HepG2 (cell line): ENCODE measurements around the gene EMC1. TPM values are rescaled to one million over a fixed set of nuclear protein-coding genes. Genes with fewer than 3 reads are reported as not detected.

Experiments used
- ATAC-seq: fragments of 200-7000 bp; cut with Tn5 transposase; 3 replicates; pipeline ENCODE4 v1.9.1; 2020; ENCODE audit warnings: mild to moderate bottlenecking, moderate library complexity
- BruUV-seq: library from RNA; stranded (reverse); fragments of 400-500 nt; replicated peaks from 2 replicates; lab custom pipeline; 2021; lab: Mats Ljungman, UMichigan
- CTCF ChIA-PET: fragments of 300-600 bp; formaldehyde crosslinking; extraction: SDS; loops from one replicate; lab custom pipeline; 2021; ENCODE audit warnings: low total read pairs, inconsistent platforms, low intra/inter-chr PET ratio; lab: Yijun Ruan, JAX
- POLR2A ChIA-PET: fragments of 350-600 bp; sonication (Branson Sonifier 250); formaldehyde crosslinking; loops from one replicate; lab custom pipeline; 2020; ENCODE audit warnings: antibody characterized with exemption, inconsistent platforms; lab: Yijun Ruan, JAX
- DNase-seq: peaks from one replicate; pipeline ENCODE4 v3.0.0-alpha.2; 2015; ENCODE audit warnings: low spot score
- FAIRE-seq: peaks from 3 replicates; lab custom pipeline; 2011; peaks lifted over from hg19 to GRCh38; lab: Jason Lieb, UNC
- H2AFZ ChIP-seq: one replicate; pipeline ENCODE4 v1.6.1; 2011; ENCODE audit warnings: low read length, inconsistent platforms
- H3K27ac ChIP-seq: fragments of 300-600 bp; 3 replicates; pipeline ENCODE4 v1.8.0; 2011; ENCODE audit warnings: mixed run types, mild to moderate bottlenecking, mixed read lengths, low read length, inconsistent platforms; ENCODE audit not compliant: insufficient read depth; ENCODE audit errors: extremely low read length
- H3K27me3 ChIP-seq, 2 experiments: fragments of 200-600 bp in 1 of 2; 2 replicates in 1 of 2; 3 replicates in 1 of 2; pipeline versions ENCODE4 v1.6.0 to v1.8.0; 2011; ENCODE audit warnings: low read length in 2 of 2, mild to moderate bottlenecking in 2 of 2, moderate library complexity in 2 of 2, inconsistent platforms in 1 of 2; ENCODE audit not compliant: insufficient read depth in 2 of 2, control insufficient read depth in 1 of 2
- H3K36me3 ChIP-seq, 2 experiments: fragments of 200-600 bp in 1 of 2; replicated peaks in 1 of 2; 2 replicates in 1 of 2; 3 replicates in 1 of 2; pipeline versions ENCODE4 v1.5.1 to v1.8.0; 2011; ENCODE audit warnings: low read length in 2 of 2, inconsistent platforms in 1 of 2; ENCODE audit not compliant: insufficient read depth in 2 of 2, control insufficient read depth in 1 of 2
- H3K4me1 ChIP-seq: 2 replicates; pipeline ENCODE4 v1.5.1; 2012; ENCODE audit warnings: low read length, inconsistent platforms; ENCODE audit not compliant: insufficient read depth
- H3K4me2 ChIP-seq: 2 replicates; pipeline ENCODE4 v1.6.0; 2011; ENCODE audit warnings: low read depth, low read length, inconsistent platforms
- H3K4me3 ChIP-seq, 3 experiments: fragments of 200-600 bp in 1 of 3; sonication (generic), shearing (Covaris generic) in 1 of 3; replicated peaks in 1 of 3; 2 replicates each; pipeline ENCODE4 v1.5.1; 2011 to 2016; ENCODE audit warnings: low read length in 3 of 3, inconsistent platforms in 2 of 3, low read depth in 2 of 3, mild to moderate bottlenecking in 2 of 3, control low read depth in 1 of 3, mixed read lengths in 1 of 3; ENCODE audit not compliant: insufficient read depth in 1 of 3
- H3K79me2 ChIP-seq: one replicate; pipeline ENCODE4 v1.6.1; 2011; ENCODE audit warnings: low read length, inconsistent platforms; ENCODE audit not compliant: insufficient read depth
- H3K9ac ChIP-seq: 2 replicates; pipeline ENCODE4 v1.6.0; 2011; ENCODE audit warnings: mild to moderate bottlenecking, low read depth, low read length, inconsistent platforms; ENCODE audit not compliant: insufficient read depth
- H3K9me3 ChIP-seq: 2 replicates; pipeline ENCODE4 v1.5.1; 2012; ENCODE audit warnings: mild to moderate bottlenecking, low read length
- H4K20me1 ChIP-seq: 2 replicates; pipeline ENCODE4 v1.6.0; 2011; ENCODE audit warnings: inconsistent platforms, mild to moderate bottlenecking, low read length, moderate library complexity; ENCODE audit not compliant: insufficient read depth
- ATF7 ChIP-seq, 2 experiments: fragments of 450-650 bp in 1 of 2; sonication (generic) in 1 of 2; formaldehyde crosslinking in 1 of 2; IDR thresholded peaks; 2 replicates each; pipeline versions ENCODE4 v1.4.0 to v1.6.1; 2016 to 2020; ENCODE audit warnings: antibody characterized with exemption in 1 of 2, mild to moderate bottlenecking in 1 of 2, missing genetic modification reagents in 1 of 2
- BCLAF1 ChIP-seq: fragments of 450-650 bp; IDR thresholded peaks from 2 replicates; pipeline ENCODE4 v1.6.1; 2017; ENCODE audit warnings: mild to moderate bottlenecking
- CREB1 ChIP-seq, 2 experiments: fragments of 450-650 bp in 1 of 2; IDR thresholded peaks; 2 replicates each; pipeline ENCODE4 v1.6.1; 2016 to 2017; ENCODE audit warnings: control low read depth in 1 of 2, mild to moderate bottlenecking in 1 of 2, missing compliant biosample characterization in 1 of 2, missing genetic modification characterization in 1 of 2
- MAFK ChIP-seq, 2 experiments: IDR thresholded peaks in 1 of 2; conservative IDR thresholded peaks in 1 of 2; 2 replicates each; pipeline ENCODE4 v1.6.1; 2011; ENCODE audit warnings: improper control_type of control experiment in 2 of 2, low read length in 2 of 2
- MBD4 ChIP-seq: IDR thresholded peaks from 2 replicates; pipeline ENCODE4 v1.6.1; 2012; ENCODE audit warnings: low read length, inconsistent platforms, borderline replicate concordance
- MED13 ChIP-seq: sonication (generic); formaldehyde crosslinking; IDR thresholded peaks from 2 replicates; pipeline ENCODE4 v1.5.0; 2020; ENCODE audit warnings: missing genetic modification reagents
- POGZ ChIP-seq: sonication (generic); formaldehyde crosslinking; IDR thresholded peaks from 2 replicates; pipeline ENCODE4 v1.4.0; 2020; ENCODE audit warnings: mild to moderate bottlenecking, missing genetic modification reagents
- SAP130 ChIP-seq: IDR thresholded peaks from 2 replicates; pipeline ENCODE4 v1.6.1; 2016; ENCODE audit warnings: low read depth
- SCMH1 ChIP-seq: sonication (generic); formaldehyde crosslinking; IDR thresholded peaks from 2 replicates; pipeline ENCODE4 v1.9.0; 2021; ENCODE audit warnings: missing genetic modification reagents, mild to moderate bottlenecking, borderline replicate concordance
- ZBTB3 ChIP-seq: sonication (generic); formaldehyde crosslinking; IDR thresholded peaks from 2 replicates; pipeline ENCODE4 v1.4.0; 2020; ENCODE audit warnings: low read depth, mild to moderate bottlenecking, moderate library complexity, missing genetic modification reagents, borderline replicate concordance
- ZC3H4 ChIP-seq: sonication (generic); formaldehyde crosslinking; IDR thresholded peaks from 2 replicates; pipeline ENCODE4 v1.4.0; 2020; ENCODE audit warnings: missing genetic modification reagents, borderline replicate concordance
- ZNF329 ChIP-seq: sonication (generic); formaldehyde crosslinking; IDR thresholded peaks from 2 replicates; pipeline ENCODE4 v1.9.0; 2021; ENCODE audit warnings: low read depth, mild to moderate bottlenecking, missing genetic modification reagents
- ZNF496 ChIP-seq: sonication (generic); formaldehyde crosslinking; IDR thresholded peaks from 2 replicates; pipeline ENCODE4 v1.8.1; 2023; ENCODE audit warnings: mild to moderate bottlenecking, moderate library complexity, missing genetic modification reagents; ENCODE audit not compliant: insufficient replicate concordance
- WGBS: methylation state at CpG from one replicate; pipeline ENCODE4 v1.1.6; 2017; ENCODE audit warnings: low lambda C conversion rate; 5-methylcytosine and 5-hydroxymethylcytosine counted together
- in situ Hi-C: cut with HindIII; loops from 2 replicates; pipeline ENCODE4 v1.10.0; 2017; ENCODE audit warnings: low pct_unique_long_range_greater_than_20kb; ENCODE audit not compliant: extremely low pct_ligation_motif_present
- intact Hi-C: fragments of 100-400 bp; cut with micrococcal nuclease; formaldehyde crosslinking; loops from one replicate; pipeline ENCODE4 v1.10.0; 2022; ENCODE audit not compliant: unreplicated experiment
- polyA plus RNA-seq, 8 experiments: library from polyadenylated mRNA; depleted of rRNA in 3 of 8; stranded (reverse) in 7 of 8; unstranded in 1 of 8; fragments of >200 nt; fragmentation: Illumina TruSeq in 4 of 8; extraction: Trizol in 4 of 8; gene quantifications; 2 replicates each; pipeline versions ENCODE4 v1.2.1 to v1.2.3, GENCODE V29; 2011 to 2016; ENCODE audit warnings: low read depth in 4 of 8, missing spikeins in 1 of 8, mixed read lengths in 1 of 8; ENCODE audit not compliant: insufficient read depth in 1 of 8
- total RNA-seq, 5 experiments: library from RNA; depleted of rRNA; stranded (reverse); fragments of >200 nt; fragmentation: Illumina TruSeq; extraction: Trizol; gene quantifications; 2 replicates each; pipeline ENCODE4 v1.2.3, GENCODE V29; 2016; ENCODE audit warnings: low read depth in 1 of 5

EMC1 gene
- total and polyA plus RNA-seq, 2 of the 13 experiments (the other 11 are each of a cell fraction or from before 2014, with no cell fraction given), result 38.0 to 61.3 TPM

- no peak for TF ChIP-seq ZNF329 (CRISPR knock-in tag)
- no peak for TF ChIP-seq MBD4
- no peak for TF ChIP-seq SCMH1 (CRISPR knock-in tag)
- no peak for TF ChIP-seq ZNF496 (CRISPR knock-in tag)
- TF ChIP-seq SAP130 (CRISPR knock-in tag), result no peak
These were observed 59.5 kb downstream of the EMC1 start (continued) for GRCh38 chr1:19191811-19192210.

- no peak for FAIRE-seq
- intact Hi-C loops (no loop called here), in situ Hi-C loops (no loop called here)
These were observed 60.9 kb downstream of the EMC1 start for GRCh38 chr1:19190468-19190867.

GRCh38 chr1:19189270-19189669 lies 62.1 kb downstream of the EMC1 start:
- Histone ChIP-seq H3K4me2 (no peak overlapping the region), H3K9ac (no peak overlapping the region), H3K27me3 (no peaks in the 10 kb centered on the region), H3K27ac (no peak overlapping the region), H4K20me1 (no peaks in the 10 kb centered on the region), H3K9me3 (no peaks in the 10 kb centered on the region), H3K4me1 (no peaks in the 10 kb centered on the region), H2AFZ (no peak overlapping the region), H3K79me2 (no peaks in the 10 kb centered on the region), H3K36me3 (peaks cover 40 to 91% of the 10 kb centered on the region in 2 experiments), H3K4me3 (no peak overlapping the region)
- ChIA-PET POLR2A (no interaction called here), CTCF (no interaction called here)
- FAIRE-seq, result no peak
- TF ChIP-seq MAFK (conservative IDR thresholded peaks at IDR 0.05 in 1 of 2, IDR thresholded peaks at IDR 0.05 in 1 of 2; ENCODE audit: low read length in 2 of 2) (no peak), BCLAF1 (no peak), MED13 (CRISPR knock-in tag) (no peak), ZC3H4 (CRISPR knock-in tag) (no peak), POGZ (CRISPR knock-in tag) (no peak)
- no peak for DNase-seq
- BruUV-seq, result no TSS peak
- in situ Hi-C loops (no loop called here), intact Hi-C loops (no loop called here)
- 96% methylated on average over 3 of the region's 3 CpGs for WGBS
- ATAC-seq, result no peak

More at GRCh38 chr1:19190468-19190867, 60.9 kb downstream of the EMC1 start:
- Histone ChIP-seq H3K9ac (no peak overlapping the region), H3K9me3 (no peaks in the 10 kb centered on the region), H3K4me2 (no peak overlapping the region), H3K79me2 (no peaks in the 10 kb centered on the region), H2AFZ (no peak overlapping the region), H3K27ac (no peak overlapping the region), H3K36me3 (peaks cover 38 to 83% of the 10 kb centered on the region in 2 experiments), H3K27me3 (no peaks in the 10 kb centered on the region), H4K20me1 (no peaks in the 10 kb centered on the region), H3K4me3 (no peak overlapping the region), H3K4me1 (no peaks in the 10 kb centered on the region)
- no peak for DNase-seq
- no peak for ATAC-seq
- no peak for TF ChIP-seq ZBTB3 (CRISPR knock-in tag)
- TF ChIP-seq ATF7 (IDR thresholded peaks at IDR 0.05), result peak; percentile 87
- TF ChIP-seq ATF7 (CRISPR knock-in tag; IDR thresholded peaks at IDR 0.05), result no peak
- TF ChIP-seq CREB1 (IDR thresholded peaks at IDR 0.05), result peak; percentile 62; the same call in 1 of the 2 replicates
- TF ChIP-seq CREB1 (CRISPR knock-in tag; IDR thresholded peaks at IDR 0.05), result no peak
- CTCF ChIA-PET, result no interaction called here
- 98% methylated on average over 4 of the region's 4 CpGs for WGBS
- POLR2A ChIA-PET, result no interaction called here
- no TSS peak for BruUV-seq
